Measurements from ENCODE around the gene BAX. TPM values are rescaled to one million over a fixed set of nuclear protein-coding genes. Genes with fewer than 3 reads are reported as not detected.
"Not testable (repeated sequence)": the region's sequence is repeated elsewhere in the genome, so short reads cannot be mapped to it uniquely, and the experiment has no call there.

BAX gene
- total RNA-seq = 10 to 100 TPM; 15.5 to 36.3 (median 31.1) TPM

GRCh38 chr19:48954595-48955307, at the start of gene BAX:
BAX (plus strand) TSS chr19:48954875; CDS start chr19:48954929, 54 bp downstream.
- peak within 1 kb of the TSS; percentile 61 for H3K4me3 ChIP-seq (ENCODE audit: low read depth, poor library complexity, severe bottlenecking)
- intact Hi-C loops (cut with DNase I; ENCODE audit: low total_unique reads) = no loop called here
- TF ChIP-seq POLR2A (IDR thresholded peaks at IDR 0.05) (no peak), CTCF (IDR thresholded peaks at IDR 0.05) (no peak)
- 1 to 2% methylated on average over 40 to 41 of the region's 71 CpGs for WGBS, 2 donors
- DNase-seq (ENCODE audit: low spot score in 2 of 2) = peak; percentile 93 to 99

GRCh38 chr19:48905664-48906063, 49.0 kb upstream of the BAX start:
- no peak for DNase-seq (ENCODE audit: low spot score in 2 of 2)
- TF ChIP-seq CTCF (IDR thresholded peaks at IDR 0.05) = no peak
- 94 to 95% methylated on average over 14 of the region's 14 CpGs for WGBS, 2 donors
- intact Hi-C loops (cut with DNase I; ENCODE audit: low total_unique reads) = no loop called here
- no peak overlapping the region for H3K4me3 ChIP-seq (ENCODE audit: low read depth, poor library complexity, severe bottlenecking)

GRCh38 chr19:48906324-48906723, 48.4 kb upstream of the BAX start:
- DNase-seq (ENCODE audit: low spot score in 2 of 2) = no peak
- H3K4me3 ChIP-seq (ENCODE audit: low read depth, poor library complexity, severe bottlenecking) = no peak overlapping the region
- intact Hi-C loops (cut with DNase I; ENCODE audit: low total_unique reads) = no loop called here
- TF ChIP-seq POLR2A (IDR thresholded peaks at IDR 0.05) = no peak
- TF ChIP-seq CTCF (IDR thresholded peaks at IDR 0.05) = no peak
- WGBS, 2 donors = 94 to 95% methylated on average over 10 of the region's 10 CpGs

GRCh38 chr19:48907671-48908070, 47.0 kb upstream of the BAX start:
- intact Hi-C loops (cut with DNase I; ENCODE audit: low total_unique reads) = no loop called here
- WGBS, 2 donors = 75 to 81% methylated on average over 14 of the region's 14 CpGs
- TF ChIP-seq POLR2A (IDR thresholded peaks at IDR 0.05) = no peak
- TF ChIP-seq CTCF (IDR thresholded peaks at IDR 0.05) = no peak
- H3K4me3 ChIP-seq (ENCODE audit: low read depth, poor library complexity, severe bottlenecking) = no peak overlapping the region
- no peak for DNase-seq (ENCODE audit: low spot score in 2 of 2)

- DNase-seq (ENCODE audit: low spot score in 2 of 2); intact Hi-C loops (cut with DNase I; ENCODE audit: low total_unique reads); H3K4me3 ChIP-seq (ENCODE audit: low read depth, poor library complexity, severe bottlenecking): not testable (repeated sequence)
- 96% methylated on average over 11 of the region's 11 CpGs for WGBS, 2 donors
These were observed 45.1 kb upstream of the BAX start for GRCh38 chr19:48909424-48910077.

GRCh38 chr19:48910803-48911202, 43.9 kb upstream of the BAX start:
- H3K4me3 ChIP-seq (ENCODE audit: low read depth, poor library complexity, severe bottlenecking) = no peak overlapping the region
- no peak for TF ChIP-seq CTCF (IDR thresholded peaks at IDR 0.05)
- TF ChIP-seq POLR2A (IDR thresholded peaks at IDR 0.05) = no peak
- WGBS, 2 donors = 82 to 100% methylated on average over 2 of the region's 2 CpGs
- DNase-seq (ENCODE audit: low spot score in 2 of 2) = no peak
- intact Hi-C loops (cut with DNase I; ENCODE audit: low total_unique reads) = no loop called here
